ENCODE data around the gene ABLIM1.

DNA sequence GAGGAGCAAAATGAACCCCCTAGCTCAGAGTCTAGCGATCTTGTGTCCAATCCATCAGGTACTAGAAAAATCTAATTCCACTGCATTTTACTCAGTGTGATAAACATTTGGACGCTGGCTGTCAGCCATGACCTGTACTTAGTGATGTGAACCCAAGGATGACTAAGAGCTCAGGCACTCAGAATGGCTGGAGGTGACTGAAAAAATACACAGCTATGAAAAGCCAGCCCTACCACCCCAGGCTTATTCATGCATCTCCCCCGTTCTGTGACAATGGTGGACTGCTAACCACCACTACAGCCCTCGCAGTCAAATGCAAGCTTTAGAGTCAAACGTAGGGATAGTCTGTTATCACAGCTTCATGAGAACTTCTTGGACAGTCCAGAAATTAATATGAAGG is 268.6 kb downstream of the ABLIM1 start:
- TF ChIP-seq, protein P1, sequence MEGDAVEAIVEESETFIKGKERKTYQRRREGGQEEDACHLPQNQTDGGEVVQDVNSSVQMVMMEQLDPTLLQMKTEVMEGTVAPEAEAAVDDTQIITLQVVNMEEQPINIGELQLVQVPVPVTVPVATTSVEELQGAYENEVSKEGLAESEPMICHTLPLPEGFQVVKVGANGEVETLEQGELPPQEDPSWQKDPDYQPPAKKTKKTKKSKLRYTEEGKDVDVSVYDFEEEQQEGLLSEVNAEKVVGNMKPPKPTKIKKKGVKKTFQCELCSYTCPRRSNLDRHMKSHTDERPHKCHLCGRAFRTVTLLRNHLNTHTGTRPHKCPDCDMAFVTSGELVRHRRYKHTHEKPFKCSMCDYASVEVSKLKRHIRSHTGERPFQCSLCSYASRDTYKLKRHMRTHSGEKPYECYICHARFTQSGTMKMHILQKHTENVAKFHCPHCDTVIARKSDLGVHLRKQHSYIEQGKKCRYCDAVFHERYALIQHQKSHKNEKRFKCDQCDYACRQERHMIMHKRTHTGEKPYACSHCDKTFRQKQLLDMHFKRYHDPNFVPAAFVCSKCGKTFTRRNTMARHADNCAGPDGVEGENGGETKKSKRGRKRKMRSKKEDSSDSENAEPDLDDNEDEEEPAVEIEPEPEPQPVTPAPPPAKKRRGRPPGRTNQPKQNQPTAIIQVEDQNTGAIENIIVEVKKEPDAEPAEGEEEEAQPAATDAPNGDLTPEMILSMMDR (IDR thresholded peaks at IDR 0.05): no peak
- TF ChIP-seq EP300 (IDR thresholded peaks at IDR 0.05) (no peak), POLR2A (IDR thresholded peaks at IDR 0.05) (no peak), POLR2AphosphoS5 (IDR thresholded peaks at IDR 0.05) (no peak)
